Measurements from ENCODE around the gene CTU1. TPM values are rescaled to one million over a fixed set of nuclear protein-coding genes. Genes with fewer than 3 reads are reported as not detected.

The CTU1 gene
- total RNA-seq, 2 donors from 2014 or later, result 4.9 to 12.5 TPM

GRCh38 chr19:51131780-51132680 is 23.8 kb upstream of the CTU1 start:
- H3K27me3 ChIP-seq (replicated peaks; ENCODE audit: insufficient read depth), result no peaks in the 10 kb centered on the region
- peak overlapping the region; percentile 49 for H3K4me3 ChIP-seq
- H3K36me3 ChIP-seq, result no peaks in the 10 kb centered on the region
- TF ChIP-seq, protein P1, sequence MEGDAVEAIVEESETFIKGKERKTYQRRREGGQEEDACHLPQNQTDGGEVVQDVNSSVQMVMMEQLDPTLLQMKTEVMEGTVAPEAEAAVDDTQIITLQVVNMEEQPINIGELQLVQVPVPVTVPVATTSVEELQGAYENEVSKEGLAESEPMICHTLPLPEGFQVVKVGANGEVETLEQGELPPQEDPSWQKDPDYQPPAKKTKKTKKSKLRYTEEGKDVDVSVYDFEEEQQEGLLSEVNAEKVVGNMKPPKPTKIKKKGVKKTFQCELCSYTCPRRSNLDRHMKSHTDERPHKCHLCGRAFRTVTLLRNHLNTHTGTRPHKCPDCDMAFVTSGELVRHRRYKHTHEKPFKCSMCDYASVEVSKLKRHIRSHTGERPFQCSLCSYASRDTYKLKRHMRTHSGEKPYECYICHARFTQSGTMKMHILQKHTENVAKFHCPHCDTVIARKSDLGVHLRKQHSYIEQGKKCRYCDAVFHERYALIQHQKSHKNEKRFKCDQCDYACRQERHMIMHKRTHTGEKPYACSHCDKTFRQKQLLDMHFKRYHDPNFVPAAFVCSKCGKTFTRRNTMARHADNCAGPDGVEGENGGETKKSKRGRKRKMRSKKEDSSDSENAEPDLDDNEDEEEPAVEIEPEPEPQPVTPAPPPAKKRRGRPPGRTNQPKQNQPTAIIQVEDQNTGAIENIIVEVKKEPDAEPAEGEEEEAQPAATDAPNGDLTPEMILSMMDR (IDR thresholded peaks at IDR 0.05), result no peak
- DNase-seq (ENCODE audit: low spot score) (no peak), ATAC-seq (ENCODE audit: insufficient number of reproducible peaks, low FRiP score, low read depth) (no peak)
- peaks cover 9 to 10% of the 10 kb centered on the region in 2 donors for H3K4me1 ChIP-seq (ENCODE audit: control insufficient read depth in 1 of 2, low read depth in 2 of 2)
- H3K27ac ChIP-seq, result no peak overlapping the region
- no peaks in the 10 kb centered on the region for H3K9me3 ChIP-seq

DNA sequence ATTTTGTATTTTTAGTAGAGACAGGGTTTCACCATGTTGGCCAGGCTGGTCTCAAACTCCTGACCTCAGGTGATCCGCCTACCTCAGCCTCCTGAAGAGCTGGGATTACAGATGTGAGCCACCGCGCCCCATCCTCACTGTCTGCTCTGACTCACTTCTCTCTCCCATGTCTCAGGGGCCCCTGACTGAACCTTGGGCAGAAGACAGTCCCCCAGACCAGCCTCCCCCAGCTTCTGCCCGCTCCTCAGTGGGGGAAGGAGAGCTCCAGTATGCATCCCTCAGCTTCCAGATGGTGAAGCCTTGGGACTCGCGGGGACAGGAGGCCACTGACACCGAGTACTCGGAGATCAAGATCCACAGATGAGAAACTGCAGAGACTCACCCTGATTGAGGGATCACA is 21.5 kb upstream of the CTU1 start:
- H3K36me3 ChIP-seq, result no peaks in the 10 kb centered on the region
- no peak for DNase-seq (ENCODE audit: low spot score)
- TF ChIP-seq, protein P1 (IDR thresholded peaks at IDR 0.05), result no peak
- no peak overlapping the region for H3K27ac ChIP-seq
- no peak for ATAC-seq (ENCODE audit: insufficient number of reproducible peaks, low FRiP score, low read depth)
- H3K9me3 ChIP-seq, result no peaks in the 10 kb centered on the region
- H3K27me3 ChIP-seq (replicated peaks; ENCODE audit: insufficient read depth), result no peaks in the 10 kb centered on the region
- H3K4me1 ChIP-seq (ENCODE audit: control insufficient read depth in 1 of 2, low read depth in 2 of 2), result peaks cover 9 to 10% of the 10 kb centered on the region in 2 donors
- no peak overlapping the region for H3K4me3 ChIP-seq

- H3K9me3 ChIP-seq, result no peaks in the 10 kb centered on the region
- H3K27me3 ChIP-seq (replicated peaks; ENCODE audit: insufficient read depth), result no peaks in the 10 kb centered on the region
- TF ChIP-seq, protein P1 (IDR thresholded peaks at IDR 0.05), result no peak
- no peaks in the 10 kb centered on the region for H3K36me3 ChIP-seq
- DNase-seq (ENCODE audit: low spot score) (no peak), ATAC-seq (ENCODE audit: insufficient number of reproducible peaks, low FRiP score, low read depth) (no peak)
- no peak overlapping the region for H3K27ac ChIP-seq
- no peak overlapping the region for H3K4me3 ChIP-seq
- peaks cover 9 to 10% of the 10 kb centered on the region in 2 donors for H3K4me1 ChIP-seq (ENCODE audit: control insufficient read depth in 1 of 2, low read depth in 2 of 2)
These were observed 20.0 kb upstream of the CTU1 start for GRCh38 chr19:51128227-51128626.

GRCh38 chr19:51127755-51128154 is 19.5 kb upstream of the CTU1 start:
- ATAC-seq (ENCODE audit: insufficient number of reproducible peaks, low FRiP score, low read depth) (no peak), DNase-seq (ENCODE audit: low spot score) (no peak)
- H3K9me3 ChIP-seq, result no peaks in the 10 kb centered on the region
- H3K36me3 ChIP-seq, result no peaks in the 10 kb centered on the region
- no peak overlapping the region for H3K27ac ChIP-seq
- no peaks in the 10 kb centered on the region for H3K27me3 ChIP-seq (replicated peaks; ENCODE audit: insufficient read depth)
- TF ChIP-seq, protein P1 (IDR thresholded peaks at IDR 0.05), result no peak
- no peak overlapping the region for H3K4me3 ChIP-seq
- H3K4me1 ChIP-seq (ENCODE audit: control insufficient read depth in 1 of 2, low read depth in 2 of 2), result peaks cover 9 to 10% of the 10 kb centered on the region in 2 donors

DNA sequence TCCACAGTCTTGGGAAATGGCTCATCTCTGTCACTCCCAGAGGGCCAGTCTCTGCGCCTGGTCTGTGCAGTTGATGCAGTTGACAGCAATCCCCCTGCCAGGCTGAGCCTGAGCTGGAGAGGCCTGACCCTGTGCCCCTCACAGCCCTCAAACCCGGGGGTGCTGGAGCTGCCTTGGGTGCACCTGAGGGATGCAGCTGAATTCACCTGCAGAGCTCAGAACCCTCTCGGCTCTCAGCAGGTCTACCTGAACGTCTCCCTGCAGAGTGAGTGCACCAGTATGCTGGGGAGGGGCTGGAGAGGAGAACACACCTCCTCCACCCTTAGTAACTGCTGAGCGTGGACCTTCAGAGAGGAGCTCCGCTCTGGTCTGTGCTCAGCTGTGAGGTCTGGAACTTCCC is 18.8 kb upstream of the CTU1 start:
- H3K9me3 ChIP-seq, result no peaks in the 10 kb centered on the region
- H3K4me3 ChIP-seq, result peak overlapping the region; percentile 56
- DNase-seq (ENCODE audit: low spot score) (no peak), ATAC-seq (ENCODE audit: insufficient number of reproducible peaks, low FRiP score, low read depth) (no peak)
- no peaks in the 10 kb centered on the region for H3K36me3 ChIP-seq
- peak overlapping the region in 1 of 2 donors; percentile 26 for H3K27ac ChIP-seq
- H3K27me3 ChIP-seq (replicated peaks; ENCODE audit: insufficient read depth), result no peaks in the 10 kb centered on the region
- H3K4me1 ChIP-seq (ENCODE audit: control insufficient read depth in 1 of 2, low read depth in 2 of 2), result peaks cover 4 to 5% of the 10 kb centered on the region in 2 donors
- TF ChIP-seq, protein P1 (IDR thresholded peaks at IDR 0.05), result no peak
